Ovary (tissue), 3 donors: ENCODE data around the gene STAG3.
"Not testable (repeated sequence)": the region's sequence is repeated elsewhere in the genome, so short reads cannot be mapped to it uniquely, and the experiment has no call there.

Experiments
- CTCF ChIP-seq, 3 donors: fragments of 450-650 bp in 2 of 3; fragments of 200-600 bp in 1 of 3; IDR thresholded peaks; one replicate each; pipeline versions ENCODE4 v1.5.1 to v1.8.0; 2016 to 2022; ENCODE audit warnings: antibody characterized with exemption in 3 of 3, mild to moderate bottlenecking in 1 of 3
- EP300 ChIP-seq: sonication (generic); formaldehyde crosslinking; IDR thresholded peaks from one replicate; pipeline ENCODE4 v1.6.1; 2017; ENCODE audit warnings: antibody characterized with exemption
- donor health status: DM: no; HTN: no; CAD: no.

- not testable (repeated sequence) for TF ChIP-seq CTCF (IDR thresholded peaks at IDR 0.05); EP300
Observed at GRCh38 chr7:100243385-100243784, 65.7 kb downstream of the STAG3 start.
